Kasumi-1 (cell line): ENCODE data around the gene CTSV.
A peak's percentile ranks its signal among the peaks of the same experiment; 100 is the strongest.
"Not testable (repeated sequence)": the region's sequence is repeated elsewhere in the genome, so short reads cannot be mapped to it uniquely, and the experiment has no call there.

Experiments used
- DNase-seq, 2 experiments: peaks; one replicate each; lab custom pipeline; 2025; lab: John Stamatoyannopoulos, UW

The CTSV gene

DNA sequence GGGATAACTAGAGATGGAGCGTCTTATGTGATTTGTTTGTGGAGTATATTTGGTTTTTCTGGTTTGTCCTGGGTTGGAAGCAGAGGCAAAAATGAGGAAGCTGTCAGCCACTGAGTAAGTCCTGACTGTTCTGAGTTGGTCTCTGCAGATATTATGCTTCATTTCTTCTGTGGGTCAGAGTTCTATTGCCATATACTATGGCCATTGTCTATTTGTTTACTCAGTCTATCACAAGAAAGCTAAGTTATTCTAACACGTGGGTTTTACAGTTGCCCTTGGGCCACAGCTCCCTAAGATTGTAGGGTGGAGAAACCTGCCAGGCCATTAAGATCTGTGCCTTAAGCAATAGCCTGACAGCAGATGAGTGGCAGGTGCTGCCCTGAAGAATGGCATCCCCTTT is 3.0 kb upstream of the CTSV start:
- DNase-seq, result peak; percentile 22 to 32

GRCh38 chr9:97039514-97039860 is 545 bp upstream of the CTSV start:
- DNase-seq, result no peak

DNA sequence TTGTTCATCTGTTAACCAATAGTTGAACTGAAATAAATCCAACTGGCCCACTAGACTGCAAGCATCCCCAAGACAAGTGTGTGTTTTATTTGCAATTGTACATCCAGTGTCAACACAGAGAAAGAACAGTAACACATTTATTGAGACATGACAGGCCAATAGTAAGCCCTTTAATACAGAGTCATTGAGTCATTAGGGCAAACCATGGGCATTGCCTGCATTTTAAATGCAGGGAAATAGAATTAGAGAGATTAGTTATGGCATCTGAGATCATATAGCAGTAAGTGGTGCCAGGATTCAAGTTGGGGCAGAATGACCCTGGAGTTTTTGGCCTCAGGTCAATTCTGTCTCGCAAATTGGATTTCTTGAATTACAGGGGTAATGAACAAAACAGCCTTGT is 15.4 kb downstream of the CTSV start:
- DNase-seq, result not testable (repeated sequence)

DNA sequence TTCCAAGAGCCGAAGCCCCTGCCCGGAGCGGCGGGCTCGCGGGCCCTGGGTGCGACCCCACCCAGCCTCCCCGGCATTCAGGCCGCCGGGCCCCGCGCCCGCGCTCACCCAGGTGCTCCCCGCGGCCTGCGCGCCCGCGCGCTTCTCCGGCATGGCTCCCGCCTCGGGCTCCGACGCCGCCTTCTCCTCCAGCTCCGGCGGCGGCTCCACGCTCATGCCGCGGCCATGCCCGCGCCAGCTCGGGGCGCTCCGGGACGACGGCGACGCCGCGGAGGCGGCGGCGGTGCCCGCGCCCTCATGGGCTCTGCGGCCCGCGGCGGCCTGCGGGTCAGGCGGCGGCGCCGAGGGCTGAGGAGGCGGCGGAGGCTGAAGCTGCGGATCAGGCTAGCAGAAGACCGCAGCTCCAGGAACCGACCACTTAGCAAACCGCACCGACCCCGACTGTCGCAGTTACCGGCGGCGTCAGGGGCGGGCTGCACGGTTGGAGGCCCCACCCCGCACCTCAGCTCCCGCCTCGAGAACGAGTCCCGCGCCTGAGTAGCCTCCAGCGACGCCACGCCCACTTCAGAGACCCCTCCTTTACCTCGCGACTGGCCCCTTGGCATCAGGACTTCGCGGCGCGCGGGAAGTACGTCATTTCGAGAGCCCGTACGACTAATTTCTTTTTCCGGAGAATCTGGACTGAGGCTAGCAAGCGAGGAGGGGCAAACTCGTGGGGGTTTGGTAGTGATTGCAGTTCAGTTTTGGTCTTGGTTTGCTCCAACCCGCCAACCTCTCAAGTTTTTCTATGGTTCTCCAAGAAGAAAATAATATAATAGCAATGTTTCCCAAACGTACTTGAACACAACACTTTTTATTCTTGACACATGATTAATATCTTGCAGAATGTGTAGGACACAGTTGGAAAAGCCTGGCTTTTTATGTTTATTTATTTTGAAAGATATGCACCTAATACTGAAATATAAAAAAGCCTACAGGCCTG is 25.5 kb downstream of the CTSV start:
- DNase-seq, result peak; percentile 71 to 85

DNA sequence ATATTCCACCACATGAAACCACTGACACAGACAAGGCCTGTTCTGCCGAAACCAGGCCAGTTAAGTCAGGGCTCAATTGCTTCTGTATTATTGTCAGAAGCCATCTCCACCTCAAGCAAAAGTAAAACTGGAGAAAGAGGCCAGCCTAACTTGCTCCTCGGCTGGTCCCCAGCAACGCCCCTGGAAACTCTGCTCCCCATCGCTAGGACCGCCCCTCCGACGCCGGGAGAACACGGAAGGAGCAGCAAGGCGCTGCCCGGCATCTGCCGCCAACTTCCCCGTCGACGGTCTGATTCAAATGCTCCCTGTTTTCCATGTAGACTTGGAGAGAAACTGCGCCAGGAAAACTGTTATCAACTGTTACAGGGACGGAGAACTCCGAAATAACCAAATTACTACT is 26.3 kb downstream of the CTSV start:
- DNase-seq, result not testable (repeated sequence)

DNA sequence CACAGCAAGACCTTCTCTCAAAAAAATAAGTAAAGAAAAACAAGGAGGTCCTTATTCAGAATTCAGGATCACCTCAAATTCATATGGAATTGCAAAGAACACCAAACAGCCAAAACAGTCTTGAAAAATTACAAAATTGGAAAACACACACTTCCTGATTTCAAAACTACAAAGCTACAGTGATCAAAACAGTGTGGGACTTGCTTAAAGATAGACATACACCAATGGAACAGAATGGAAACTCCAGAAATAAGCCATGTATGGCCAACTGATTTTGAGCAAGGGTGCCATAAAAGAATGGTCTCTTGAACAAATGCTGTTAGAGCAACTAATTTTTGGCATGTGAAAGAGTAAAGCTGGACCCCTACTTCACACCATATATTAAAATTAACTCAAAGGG is 36.7 kb downstream of the CTSV start:
- peak in 1 of 2 experiments; percentile 9 for DNase-seq

- not testable (repeated sequence) for DNase-seq
Observed at GRCh38 chr9:97001338-97001737, 37.6 kb downstream of the CTSV start.

GRCh38 chr9:97000139-97000787 is 38.7 kb downstream of the CTSV start:
- not testable (repeated sequence) for DNase-seq

- not testable (repeated sequence) for DNase-seq
Observed at GRCh38 chr9:96999733-97000132, 39.2 kb downstream of the CTSV start.

GRCh38 chr9:96997009-96997701 is 41.8 kb downstream of the CTSV start:
- not testable (repeated sequence) for DNase-seq

- DNase-seq, result not testable (repeated sequence)
Observed at GRCh38 chr9:96994531-96995016, 44.4 kb downstream of the CTSV start.

- DNase-seq, result not testable (repeated sequence)
Observed at GRCh38 chr9:96992303-96992702, 46.6 kb downstream of the CTSV start.

GRCh38 chr9:96989747-96990318 is 49.1 kb downstream of the CTSV start:
- not testable (repeated sequence) for DNase-seq

- not testable (repeated sequence) for DNase-seq
Observed at GRCh38 chr9:96984887-96985286, 54.1 kb downstream of the CTSV start.

- DNase-seq, result not testable (repeated sequence)
Observed at GRCh38 chr9:96984139-96984538, 54.8 kb downstream of the CTSV start.

DNA sequence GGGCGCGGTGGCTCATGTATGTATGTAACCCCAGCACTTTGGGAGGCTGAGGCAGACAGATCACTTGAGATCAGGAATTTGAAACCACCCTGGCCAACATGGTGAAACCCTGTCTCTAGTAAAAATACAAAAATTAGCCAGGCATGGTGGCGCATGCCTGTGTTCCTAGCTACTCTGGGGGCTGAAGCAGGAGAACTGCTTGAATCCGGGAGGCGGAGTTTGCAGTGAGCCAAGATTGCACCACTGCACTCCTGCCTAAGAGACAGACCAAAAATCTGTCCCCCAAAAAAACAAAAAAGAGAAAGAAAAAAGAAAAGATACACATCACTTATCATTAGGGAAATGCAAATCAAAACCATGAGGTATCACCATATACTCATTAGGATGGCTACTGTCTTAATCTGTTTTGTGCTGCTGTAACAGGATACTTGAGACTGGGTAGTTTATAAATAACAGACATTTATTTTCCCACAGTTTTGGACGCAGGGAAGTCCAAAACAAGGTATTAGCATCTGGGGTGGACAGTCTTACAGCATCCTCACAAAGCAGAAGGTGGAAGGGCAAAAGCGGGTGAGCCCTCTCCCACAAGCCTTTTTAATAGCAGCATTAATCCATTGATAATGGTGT is 55.3 kb downstream of the CTSV start:
- not testable (repeated sequence) for DNase-seq
